GM19023 (cell line): ENCODE measurements around the gene GRID2.

Experiments used
- ATAC-seq: cut with Tn5 transposase; IDR thresholded peaks from one replicate; pipeline ENCODE4 v1.9.1; 2021; ENCODE audit warnings: mild to moderate bottlenecking, moderate library complexity; ENCODE audit not compliant: unreplicated experiment

The GRID2 gene

DNA sequence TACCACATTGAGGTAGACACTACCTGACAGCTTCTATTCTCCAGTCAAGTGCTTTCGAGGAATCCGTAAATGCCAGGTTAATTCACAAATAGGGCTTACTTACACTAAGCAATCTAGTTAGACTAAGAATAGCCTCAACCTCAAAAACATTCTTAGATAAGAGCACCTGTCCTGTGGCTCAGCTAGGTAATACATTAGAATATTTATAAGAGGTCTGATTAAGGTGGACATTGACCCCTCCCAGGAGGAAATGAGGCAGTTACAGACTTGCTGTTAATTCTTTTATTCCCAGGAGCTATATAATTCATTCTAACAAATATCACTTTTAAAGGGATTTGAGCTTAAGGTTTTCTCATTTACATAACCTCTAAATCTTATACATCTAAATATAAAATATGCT is 758.1 kb downstream of the GRID2 start:
- ATAC-seq, result no peak

DNA sequence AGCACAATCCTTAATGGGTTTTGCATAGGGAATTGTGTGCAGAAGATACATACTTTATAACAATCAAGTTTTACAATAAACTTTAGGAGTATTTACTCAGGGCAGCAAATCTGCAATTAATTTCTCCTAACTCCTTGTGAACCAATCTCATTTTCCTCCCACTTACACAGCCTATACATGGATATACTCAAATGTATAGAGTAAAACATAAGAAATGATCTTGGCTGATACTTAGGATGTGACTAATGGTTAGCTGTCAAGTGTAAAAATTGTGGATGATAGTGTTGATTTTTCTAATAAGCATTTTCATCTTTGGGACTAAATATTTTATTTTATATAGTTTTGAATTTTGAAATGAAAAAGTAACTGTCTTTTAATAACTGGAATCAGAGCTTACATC is 759.6 kb downstream of the GRID2 start:
- ATAC-seq, result no peak

DNA sequence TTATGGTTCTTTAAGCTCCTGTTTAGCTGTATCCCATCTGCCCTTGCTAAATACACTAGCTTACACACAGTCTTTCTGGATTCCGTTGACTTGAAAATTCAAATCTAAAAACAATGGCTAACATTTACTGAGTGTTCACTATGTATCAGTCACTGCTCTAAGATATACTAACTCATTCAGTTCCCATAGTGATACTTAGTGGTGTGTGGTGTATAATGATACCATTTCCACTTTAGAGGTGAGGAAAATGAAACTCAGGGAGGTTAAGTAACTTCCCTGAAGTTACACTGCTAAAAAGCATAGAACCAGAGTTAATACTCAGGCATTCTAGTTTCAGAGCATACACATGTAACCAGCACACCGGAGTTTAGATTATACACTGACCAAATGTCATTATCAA is 762.0 kb downstream of the GRID2 start:
- no peak for ATAC-seq

DNA sequence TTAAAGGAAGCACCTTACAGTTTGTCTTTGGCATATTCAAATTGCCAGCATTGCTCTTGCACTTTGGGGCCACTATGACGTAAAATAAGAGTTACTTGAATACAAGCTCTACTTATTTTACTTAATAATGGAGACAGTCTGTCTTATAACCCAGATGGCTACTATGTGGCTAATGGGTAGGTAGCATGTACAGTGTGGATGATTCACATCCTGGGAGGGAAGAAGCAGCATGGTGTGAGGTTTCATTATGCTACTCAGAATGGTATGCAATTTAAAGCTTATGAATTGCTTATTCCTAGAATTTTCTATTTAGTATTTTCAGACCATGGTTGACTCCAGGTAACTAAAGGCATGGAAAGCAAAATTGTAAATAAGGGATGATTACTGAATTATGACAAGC is 763.0 kb downstream of the GRID2 start:
- no peak for ATAC-seq

DNA sequence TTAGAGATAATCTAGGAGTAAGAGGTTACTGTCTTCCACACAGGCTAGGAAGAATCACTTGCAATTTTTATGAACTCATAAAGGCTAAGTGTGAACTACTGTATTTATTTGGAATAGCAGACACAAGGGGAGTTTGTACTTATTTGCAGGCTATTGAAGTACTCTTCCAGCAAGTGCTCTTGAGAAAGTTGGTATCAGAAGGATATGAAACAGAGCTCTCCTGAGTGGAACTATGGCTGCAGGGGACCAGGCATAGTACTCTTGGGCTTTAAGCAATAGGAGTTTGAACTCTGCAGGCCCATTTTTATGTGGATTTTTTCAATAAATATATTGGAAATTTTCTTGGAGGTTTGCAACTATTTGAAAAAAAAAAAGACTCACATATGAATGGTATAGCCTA is 768.5 kb downstream of the GRID2 start:
- no peak for ATAC-seq

DNA sequence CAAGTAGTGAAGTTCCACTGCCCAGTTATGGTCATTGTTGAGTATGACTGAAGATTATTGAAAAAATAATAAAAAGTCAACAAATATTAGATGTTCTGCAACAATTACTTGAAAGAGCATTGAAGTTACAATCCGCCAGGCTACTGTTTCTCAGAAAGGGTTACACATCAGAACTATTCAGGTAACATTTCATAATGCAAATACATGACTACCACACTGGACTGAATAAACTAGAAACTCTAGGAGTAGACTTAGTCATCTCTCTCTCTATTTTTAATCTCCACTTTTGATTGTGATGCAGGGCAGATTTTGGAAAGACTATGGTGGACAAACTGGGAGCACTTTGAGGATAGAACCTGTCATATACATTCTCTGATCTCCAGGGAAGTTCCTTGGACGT is 776.5 kb downstream of the GRID2 start:
- no peak for ATAC-seq

DNA sequence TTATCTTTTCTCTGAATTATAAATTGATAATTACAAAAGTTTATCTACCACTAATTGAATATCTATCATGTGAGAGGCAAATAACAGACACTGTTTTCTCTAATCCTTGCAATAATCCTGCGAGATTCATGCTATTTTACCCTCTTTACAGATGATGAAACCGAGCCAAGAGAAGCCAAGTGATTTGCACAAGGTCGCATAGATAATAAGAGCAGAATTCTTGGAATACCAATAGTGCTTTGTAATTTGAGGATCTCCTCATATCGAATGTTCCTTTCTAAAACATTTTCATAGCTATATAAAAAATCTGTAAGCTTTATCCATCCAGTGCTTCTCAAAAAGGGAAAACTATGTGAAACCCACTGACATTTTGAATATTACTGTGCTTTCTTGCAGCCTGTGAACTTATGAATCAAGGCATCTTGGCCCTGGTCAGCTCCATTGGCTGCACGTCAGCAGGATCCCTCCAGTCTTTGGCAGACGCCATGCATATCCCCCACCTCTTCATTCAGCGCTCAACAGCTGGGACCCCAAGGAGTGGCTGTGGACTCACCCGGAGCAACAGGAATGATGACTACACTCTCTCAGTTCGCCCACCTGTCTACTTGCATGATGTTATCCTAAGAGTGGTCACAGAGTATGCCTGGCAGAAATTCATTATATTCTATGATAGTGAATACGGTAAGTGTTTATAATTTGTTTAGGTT is 781.0 kb downstream of the GRID2 start:
- no peak for ATAC-seq

DNA sequence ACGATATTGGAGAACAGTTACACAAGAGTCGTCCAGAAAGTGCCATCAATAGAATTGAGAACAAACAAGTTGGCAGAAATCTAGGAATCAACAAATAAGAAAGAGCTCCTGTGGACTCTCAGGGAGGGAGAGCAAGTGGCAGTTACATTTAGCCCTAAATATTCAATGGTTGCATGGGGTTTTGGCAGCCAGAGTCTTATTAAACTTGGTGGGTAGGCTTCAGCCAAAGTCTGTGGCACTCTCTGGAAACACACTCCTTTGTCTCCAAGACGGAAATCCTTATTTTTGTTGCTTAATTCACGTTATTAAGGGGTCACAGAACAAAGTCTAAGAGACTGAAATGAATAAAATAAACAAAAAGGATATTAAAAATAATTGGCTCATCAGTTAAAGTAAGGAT is 782.6 kb downstream of the GRID2 start:
- ATAC-seq, result no peak

DNA sequence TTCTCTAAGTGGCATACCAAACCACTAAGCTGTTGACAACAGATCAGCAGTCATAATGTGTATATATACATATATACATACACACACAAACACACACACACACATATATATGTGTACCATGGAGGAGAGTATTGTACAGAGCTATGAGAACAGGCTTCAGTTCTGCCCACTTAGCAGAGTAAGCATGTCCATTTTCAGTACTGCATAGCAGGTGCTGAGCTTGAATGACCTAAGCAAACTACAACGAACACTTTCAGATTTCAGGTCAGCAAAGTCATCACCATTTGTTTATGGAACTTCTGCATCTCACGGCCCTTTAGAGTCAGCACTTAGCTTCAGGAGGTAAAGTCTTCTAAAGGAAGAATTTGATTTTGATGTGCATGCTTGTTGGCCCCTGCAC is 789.0 kb downstream of the GRID2 start:
- ATAC-seq, result no peak

DNA sequence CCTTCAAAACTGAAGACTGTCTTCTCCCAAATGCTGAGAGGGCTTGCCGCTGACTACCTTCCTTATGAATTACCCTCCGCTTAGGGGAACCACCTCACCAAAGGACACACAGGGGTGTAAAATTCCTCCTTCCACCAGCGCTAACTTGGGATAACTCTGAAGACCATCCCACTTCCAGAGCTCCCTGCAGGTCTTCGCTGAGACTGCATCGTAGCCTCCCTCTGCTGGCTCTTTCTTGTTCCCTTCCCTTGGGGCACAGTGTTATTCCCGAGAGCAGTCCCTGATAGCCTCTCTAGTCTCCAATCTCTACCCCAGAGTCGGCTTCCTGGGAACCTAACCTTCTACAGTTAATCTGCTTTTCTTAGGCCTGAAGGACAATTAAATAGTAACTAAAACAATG is 799.3 kb downstream of the GRID2 start:
- ATAC-seq, result no peak

DNA sequence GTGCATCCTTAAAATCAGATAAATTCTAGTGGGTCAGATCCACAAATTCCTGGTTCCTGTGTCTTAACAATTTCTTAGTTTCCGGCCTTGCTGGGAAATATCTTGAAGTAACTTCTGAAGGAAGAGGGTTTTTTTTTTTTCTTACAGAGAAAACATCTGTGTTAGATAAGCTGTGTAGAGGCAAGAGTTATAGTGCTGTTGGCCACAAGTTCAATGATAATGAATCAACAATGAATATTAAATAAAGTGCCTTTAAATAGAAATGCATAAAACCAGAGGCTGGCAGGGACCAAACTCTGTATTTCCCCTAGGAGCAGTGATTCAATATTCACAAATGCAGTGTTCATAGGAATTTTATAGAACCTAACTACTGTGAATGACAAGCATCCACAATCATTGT is 812.9 kb downstream of the GRID2 start:
- no peak for ATAC-seq

DNA sequence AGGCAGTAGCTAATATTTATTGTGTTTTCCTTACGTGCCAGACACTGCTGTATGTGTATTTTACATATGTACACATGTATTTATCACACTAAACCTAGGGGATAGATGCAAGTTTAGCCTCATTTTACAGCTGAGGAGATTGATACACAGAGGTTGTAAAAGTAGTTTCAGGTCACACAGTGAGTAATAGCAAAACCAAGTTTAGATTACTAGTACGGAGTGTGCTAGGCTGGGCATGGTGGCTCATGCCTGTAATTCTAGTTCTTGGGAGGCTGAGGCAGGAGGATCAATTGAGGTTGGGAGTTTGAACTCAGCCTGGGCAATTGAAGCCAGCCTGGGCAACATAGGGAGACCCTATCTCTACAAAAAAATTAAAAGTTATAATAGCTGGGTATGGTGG is 823.7 kb downstream of the GRID2 start:
- ATAC-seq, result no peak

DNA sequence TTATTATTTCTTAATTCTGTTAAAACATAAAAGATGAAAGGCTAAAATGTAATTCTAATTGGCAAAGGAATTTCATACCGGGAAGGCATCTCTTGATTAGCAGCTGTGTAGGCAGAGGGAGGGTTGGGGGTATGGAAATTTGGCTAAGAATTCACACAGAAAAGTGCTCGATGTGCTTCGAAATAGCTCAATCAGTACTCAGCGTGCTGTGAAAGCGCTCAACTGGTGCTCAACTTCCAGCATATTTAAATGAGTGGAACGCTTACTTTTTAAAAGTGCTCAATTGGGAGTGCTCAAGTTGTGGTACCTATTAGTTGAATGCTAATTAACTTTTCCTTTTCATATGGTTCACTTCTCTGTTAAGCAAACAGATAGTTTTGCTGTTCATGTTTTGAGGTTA is 828.9 kb downstream of the GRID2 start:
- ATAC-seq, result no peak

DNA sequence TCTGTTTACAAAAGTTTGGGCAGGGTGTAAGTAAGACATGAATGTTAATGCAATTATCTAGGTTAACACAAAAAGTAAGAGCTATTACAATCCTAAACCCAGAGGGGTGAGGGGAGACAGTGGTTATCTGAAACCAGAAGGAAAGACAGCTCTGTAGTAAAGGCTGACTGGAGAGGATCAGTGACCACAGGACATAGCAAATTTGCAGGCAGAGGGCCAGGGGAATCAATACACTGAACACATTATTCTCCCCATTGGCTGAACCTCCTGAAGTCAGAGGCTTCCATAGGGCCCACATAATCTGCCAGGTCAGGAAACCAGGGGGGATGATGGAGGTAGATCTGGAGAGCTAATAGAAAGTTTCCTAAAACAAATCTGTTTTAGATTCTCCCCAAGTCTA is 835.4 kb downstream of the GRID2 start:
- ATAC-seq, result no peak

DNA sequence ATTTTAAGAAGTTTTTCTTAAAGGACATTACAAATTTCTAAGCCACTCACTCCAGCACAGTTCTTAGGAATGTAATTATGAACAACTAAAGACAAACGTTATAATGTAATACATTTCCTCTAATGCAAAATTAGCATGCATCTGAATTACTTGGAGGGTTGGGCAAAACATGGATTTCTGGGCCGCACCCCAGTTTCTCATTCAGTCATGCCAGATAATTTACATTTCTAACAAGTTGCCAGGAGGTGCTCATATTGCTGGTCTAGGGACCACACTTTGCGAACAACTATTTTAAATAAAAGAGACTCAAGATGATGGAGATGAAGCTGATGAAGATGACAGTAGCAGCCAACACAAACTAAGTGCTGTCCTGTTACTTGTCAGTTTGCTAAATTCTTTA is 840.1 kb downstream of the GRID2 start:
- no peak for ATAC-seq

DNA sequence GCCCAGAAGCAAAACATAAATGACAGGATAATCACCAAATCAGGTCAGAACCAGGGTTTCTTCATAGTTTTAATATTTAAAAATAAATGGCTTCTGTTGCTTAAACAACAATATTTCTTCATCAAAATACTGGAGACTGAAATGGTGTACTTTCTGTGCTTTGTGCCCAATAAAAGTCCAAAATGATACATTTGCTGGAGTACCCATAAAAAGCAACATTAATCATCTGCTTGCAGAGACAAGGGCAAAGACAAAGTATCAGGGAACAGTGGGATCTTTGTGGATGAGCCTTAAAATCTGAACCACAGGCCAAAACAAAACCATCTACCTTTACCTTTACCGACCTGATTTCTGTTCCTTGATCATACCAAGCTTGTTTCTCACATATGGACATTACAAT is 840.9 kb downstream of the GRID2 start:
- ATAC-seq, result no peak

DNA sequence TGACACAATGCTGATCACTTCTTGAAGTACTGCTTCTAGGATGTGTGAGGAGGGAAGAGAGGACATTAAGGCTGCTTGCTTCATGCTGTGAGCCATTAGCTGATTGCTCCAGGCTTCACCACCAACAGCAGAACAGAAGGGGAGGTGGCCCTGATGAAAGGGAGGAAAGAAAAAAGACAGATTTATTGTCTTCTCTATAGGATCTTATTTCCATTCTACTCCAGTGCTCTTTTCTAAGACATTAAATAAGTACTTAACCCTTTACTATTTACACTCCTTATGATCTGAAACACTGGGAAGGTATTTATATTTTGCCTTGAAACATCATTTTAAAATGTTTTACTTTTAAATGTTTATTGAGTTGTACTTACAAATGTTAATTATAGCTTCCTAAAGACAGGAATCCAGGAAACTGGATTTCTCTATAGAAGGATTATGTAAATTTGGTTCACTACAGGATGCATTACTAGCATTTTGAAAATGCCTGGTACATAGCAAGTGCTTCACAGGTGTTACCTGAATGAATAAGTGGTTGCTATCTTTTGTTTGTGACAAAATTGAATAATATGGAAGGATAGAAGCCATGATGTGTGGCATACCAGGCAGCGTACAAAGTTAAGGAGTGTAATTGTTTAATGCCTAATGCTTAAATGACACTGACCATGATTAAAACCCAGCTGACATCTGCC is 843.9 kb downstream of the GRID2 start:
- ATAC-seq, result no peak

DNA sequence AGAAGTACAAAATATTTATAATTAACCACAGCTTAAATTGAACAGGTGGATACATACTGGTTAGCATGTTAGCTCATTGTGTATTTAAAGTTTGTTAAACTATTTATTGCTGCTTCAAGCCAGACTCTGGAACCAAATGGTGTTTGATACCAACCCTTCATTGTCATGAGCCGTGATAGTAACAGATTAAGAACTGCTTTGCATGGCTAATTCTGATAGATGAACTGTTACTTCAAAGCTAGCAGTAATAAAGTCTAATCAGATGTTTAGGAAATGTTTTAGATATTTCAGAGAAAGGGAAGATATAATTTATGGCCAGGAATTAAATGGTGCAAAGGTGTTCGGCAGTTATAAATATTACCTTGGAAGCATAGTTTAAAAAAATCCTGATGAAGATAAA is 848.7 kb downstream of the GRID2 start:
- ATAC-seq, result no peak

DNA sequence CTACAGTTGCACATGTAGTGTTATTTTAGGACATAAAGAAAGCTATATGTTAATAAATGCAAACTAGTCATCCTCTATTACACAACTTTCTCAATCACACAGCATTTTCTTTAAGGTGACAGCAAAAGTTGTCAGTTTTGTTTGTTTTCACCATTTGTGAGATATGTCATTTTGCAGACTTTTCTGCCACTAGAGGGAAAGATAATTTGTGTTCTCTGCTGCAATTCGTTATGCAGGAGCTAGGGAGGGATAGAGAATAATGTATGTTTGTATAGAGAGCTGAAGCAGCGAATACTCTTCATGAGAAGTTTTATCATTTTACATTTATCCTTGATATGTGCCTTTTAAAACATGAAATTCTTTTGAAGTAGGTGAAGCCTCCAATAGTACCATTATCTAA is 854.2 kb downstream of the GRID2 start:
- ATAC-seq, result no peak

DNA sequence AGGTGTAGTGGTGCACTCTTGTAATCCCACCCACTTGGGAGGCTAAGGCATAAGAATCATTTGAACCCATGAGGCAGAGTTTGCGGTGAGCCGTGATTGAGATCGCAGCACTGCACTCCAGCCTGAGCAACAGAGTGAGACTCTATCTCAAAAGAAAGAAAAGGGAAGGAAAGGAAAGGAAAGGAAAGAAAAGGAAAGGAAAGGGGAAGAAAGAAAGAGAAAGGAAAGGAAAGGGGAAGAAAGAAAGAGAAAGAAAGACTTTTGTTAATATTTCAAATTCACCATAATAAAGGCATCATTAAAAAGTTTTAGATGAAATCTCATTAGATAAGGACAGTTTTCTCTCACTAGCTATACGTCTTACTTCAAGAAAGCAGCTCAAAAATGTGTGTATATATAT is 864.3 kb downstream of the GRID2 start:
- no peak for ATAC-seq

DNA sequence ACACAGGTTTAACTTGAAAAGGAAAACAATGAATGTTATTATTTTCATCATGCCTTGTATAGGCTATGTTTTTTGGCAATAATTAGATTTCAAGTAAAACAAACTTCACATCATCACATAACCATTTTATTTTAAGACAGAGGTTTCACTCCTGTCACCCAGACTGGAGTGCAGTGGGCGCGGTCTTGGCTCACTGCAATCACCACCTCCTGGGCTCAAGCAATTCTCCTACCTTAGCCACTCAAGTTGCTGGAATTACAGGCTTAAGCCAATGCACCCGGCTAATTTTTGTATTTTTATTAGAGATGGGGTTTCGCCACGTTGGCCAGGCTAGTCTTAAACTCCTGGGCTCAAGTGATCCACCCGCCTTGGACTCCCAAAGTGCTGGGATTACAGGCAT is 866.2 kb downstream of the GRID2 start:
- no peak for ATAC-seq

DNA sequence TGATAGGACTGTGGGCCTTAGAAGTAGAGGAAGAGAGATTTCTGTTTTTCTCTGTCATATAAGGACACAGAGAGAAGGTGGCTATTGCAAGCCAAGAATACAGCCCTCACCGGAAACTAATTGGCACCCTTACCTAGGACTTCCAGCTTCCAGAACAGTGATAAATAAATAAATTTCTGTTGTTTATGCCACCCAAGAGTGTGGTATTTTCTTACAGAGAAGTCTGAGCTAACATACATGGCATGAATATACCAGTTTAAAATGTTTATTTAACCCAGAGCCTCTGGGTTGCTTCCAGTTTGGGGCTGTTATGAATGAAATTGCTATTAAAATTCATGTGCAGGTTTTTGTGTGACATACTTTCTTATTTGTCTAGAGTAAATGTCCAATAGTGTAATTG is 870.8 kb downstream of the GRID2 start:
- no peak for ATAC-seq

DNA sequence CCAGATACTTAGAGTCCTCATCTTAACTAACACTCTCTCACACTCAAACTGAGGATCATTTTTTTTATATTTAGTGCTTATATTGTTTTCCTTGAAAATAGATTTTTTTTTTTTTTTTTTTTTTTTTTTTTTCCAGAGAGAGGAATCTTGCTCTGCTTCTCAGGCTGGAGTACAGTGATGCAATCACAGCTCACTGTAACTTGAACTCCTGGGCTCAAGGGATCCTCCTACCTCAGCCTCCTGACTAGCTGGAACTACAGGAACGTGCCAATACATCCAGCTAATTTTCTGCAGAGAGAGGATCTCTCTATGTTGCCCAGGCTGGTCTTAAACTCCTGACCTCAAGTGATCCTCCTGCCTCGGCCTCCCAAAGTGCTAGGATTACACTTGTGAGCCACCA is 874.5 kb downstream of the GRID2 start:
- ATAC-seq, result no peak
